ENCODE measurements around the gene PTGER1. TPM values are rescaled to one million over a fixed set of nuclear protein-coding genes. Genes with fewer than 3 reads are reported as not detected.

PTGER1 gene
- total and polyA plus RNA-seq, 2 of the 8 experiments (the other 6 are each of a cell fraction or from before 2014, with no cell fraction given) = 0.20 to 0.41 TPM

- no peak for TF ChIP-seq HDAC2 (IDR thresholded peaks at IDR 0.05; ENCODE audit: borderline replicate concordance in 1 of 2, low read depth in 2 of 2, low read length in 2 of 2)
- TF ChIP-seq YY1 (IDR thresholded peaks at IDR 0.05; ENCODE audit: low read depth, low read length) = no peak
- no peak for TF ChIP-seq EGR1 (IDR thresholded peaks at IDR 0.05; ENCODE audit: borderline replicate concordance, low read depth, low read length)
- no peak for TF ChIP-seq POLR2A (IDR thresholded peaks at IDR 0.05; ENCODE audit: control extremely low read depth in 1 of 2, low read depth in 2 of 2, low read length in 2 of 2)
- TF ChIP-seq MAFK (IDR thresholded peaks at IDR 0.05; ENCODE audit: low read depth, low read length) = no peak
- TF ChIP-seq GABPA (IDR thresholded peaks at IDR 0.05; ENCODE audit: borderline replicate concordance, insufficient read depth, low read length) = no peak
- TF ChIP-seq KDM4A (IDR thresholded peaks at IDR 0.05; ENCODE audit: low read depth, low read length, severe bottlenecking) = no peak
- TF ChIP-seq TAF7 (optimal IDR thresholded peaks at IDR 0.05; ENCODE audit: borderline replicate concordance, low read depth, low read length) = no peak
- TF ChIP-seq POLR2AphosphoS5 (IDR thresholded peaks at IDR 0.05; ENCODE audit: low read depth, low read length) = no peak
Measured at GRCh38 chr19:14519245-14519859, 44.2 kb upstream of the PTGER1 start (continued).
